Skeletal muscle tissue (tissue), 4 donors: ENCODE data around the gene TRIP13. TPM values are rescaled to one million over a fixed set of nuclear protein-coding genes. Genes with fewer than 3 reads are reported as not detected.
"Not testable (repeated sequence)": the region's sequence is repeated elsewhere in the genome, so short reads cannot be mapped to it uniquely, and the experiment has no call there.

Experiments
- H3K27ac ChIP-seq: one replicate; pipeline ENCODE4 v1.7.0; 2013; ENCODE audit warnings: mild to moderate bottlenecking, low read depth, low read length, inconsistent platforms
- H3K27me3 ChIP-seq, 3 donors: one replicate each; pipeline ENCODE4 v1.7.0; 2013; ENCODE audit warnings: low read length in 3 of 3; ENCODE audit not compliant: control insufficient read depth in 3 of 3, insufficient read depth in 3 of 3
- H3K36me3 ChIP-seq, 3 donors: one replicate each; pipeline ENCODE4 v1.7.0; 2013; ENCODE audit warnings: low read length in 3 of 3; ENCODE audit not compliant: control insufficient read depth in 3 of 3, insufficient read depth in 3 of 3
- H3K4me1 ChIP-seq, 3 donors: one replicate each; pipeline ENCODE4 v1.7.0; 2013; ENCODE audit warnings: low read length in 3 of 3, mild to moderate bottlenecking in 3 of 3; ENCODE audit not compliant: control insufficient read depth in 3 of 3, insufficient read depth in 3 of 3
- H3K4me3 ChIP-seq, 3 donors: one replicate each; pipeline ENCODE4 v1.7.0; 2013; ENCODE audit warnings: low read length in 3 of 3
- H3K9ac ChIP-seq, 3 donors: one replicate each; pipeline ENCODE4 v1.7.0; 2013; ENCODE audit warnings: low read length in 3 of 3, mild to moderate bottlenecking in 3 of 3, moderate library complexity in 2 of 3, low read depth in 1 of 3
- H3K9me3 ChIP-seq, 3 donors: one replicate each; pipeline ENCODE4 v1.7.0; 2013; ENCODE audit warnings: low read length in 3 of 3; ENCODE audit not compliant: control insufficient read depth in 3 of 3
- total RNA-seq: library from RNA; depleted of rRNA; stranded (reverse); fragments of >200 nt; gene quantifications from one replicate; pipeline ENCODE4 v1.2.3, GENCODE V29; 2014
- donor health status: Osteomylitis.

TRIP13 gene
- total RNA-seq, 1 donor from 2014 or later, result 5.7 TPM

- H3K4me1 ChIP-seq, result peaks cover 4 to 10% (median 6%) of the 10 kb centered on the region in 3 donors
- no peak overlapping the region for H3K4me3 ChIP-seq
- H3K9me3 ChIP-seq, result no peaks in the 10 kb centered on the region
- H3K9ac ChIP-seq, result no peak overlapping the region
- no peaks in the 10 kb centered on the region for H3K36me3 ChIP-seq
- H3K27me3 ChIP-seq, result peaks cover 20 to 40% (median 27%) of the 10 kb centered on the region in 3 donors
- no peak overlapping the region for H3K27ac ChIP-seq
Observed at GRCh38 chr5:848671-849111, 44.0 kb upstream of the TRIP13 start.

- Histone ChIP-seq H3K27me3 (peaks cover 20 to 47% (median 37%) of the 10 kb centered on the region in 3 donors), H3K9me3 (no peaks in the 10 kb centered on the region), H3K36me3 (no peaks in the 10 kb centered on the region), H3K9ac (peak overlapping the region in 1 of 3 donors; percentile 60), H3K4me3 (peak overlapping the region; percentile 33 to 63 (median 48)), H3K4me1 (peaks cover 4 to 10% (median 6%) of the 10 kb centered on the region in 3 donors), H3K27ac (no peak overlapping the region)
Observed at GRCh38 chr5:849651-850301, 42.9 kb upstream of the TRIP13 start.

- Histone ChIP-seq H3K27me3 (peaks cover 20 to 47% (median 41%) of the 10 kb centered on the region in 3 donors), H3K36me3 (no peaks in the 10 kb centered on the region), H3K27ac (no peak within 1 kb of the TSS), H3K4me3 (peak within 1 kb of the TSS; percentile 33 to 63 (median 48)), H3K9ac (peak within 1 kb of the TSS in 1 of 3 donors; percentile 60), H3K4me1 (peaks cover 4 to 10% (median 6%) of the 10 kb centered on the region in 3 donors), H3K9me3 (no peaks in the 10 kb centered on the region)
Observed at GRCh38 chr5:850511-851006, 42.1 kb upstream of the TRIP13 start, which contains the start of gene ZDHHC11. TSS of gene ZDHHC11 (minus strand) at chr5:850986. CDS start at chr5:850602, 384 bp downstream.

- H3K27ac ChIP-seq, result no peak overlapping the region
- H3K4me1 ChIP-seq, result peaks cover 4 to 10% (median 6%) of the 10 kb centered on the region in 3 donors
- peak overlapping the region in 1 of 3 donors; percentile 35 for H3K4me3 ChIP-seq
- H3K36me3 ChIP-seq, result no peaks in the 10 kb centered on the region
- H3K9me3 ChIP-seq, result no peaks in the 10 kb centered on the region
- no peak overlapping the region for H3K9ac ChIP-seq
- H3K27me3 ChIP-seq, result peaks cover 20 to 47% (median 45%) of the 10 kb centered on the region in 3 donors
Observed at GRCh38 chr5:851076-851475, 41.6 kb upstream of the TRIP13 start.

GRCh38 chr5:851553-851952, 41.1 kb upstream of the TRIP13 start:
- Histone ChIP-seq H3K36me3 (no peaks in the 10 kb centered on the region), H3K27me3 (peaks cover 20 to 47% (median 45%) of the 10 kb centered on the region in 3 donors), H3K4me3 (no peak overlapping the region), H3K27ac (no peak overlapping the region), H3K4me1 (peaks cover 4 to 10% (median 6%) of the 10 kb centered on the region in 3 donors), H3K9me3 (no peaks in the 10 kb centered on the region), H3K9ac (no peak overlapping the region)

GRCh38 chr5:852018-852417, 40.7 kb upstream of the TRIP13 start:
- Histone ChIP-seq H3K9ac (no peak overlapping the region), H3K9me3 (no peaks in the 10 kb centered on the region), H3K4me3 (no peak overlapping the region), H3K27ac (no peak overlapping the region), H3K36me3 (no peaks in the 10 kb centered on the region), H3K4me1 (peaks cover 4 to 10% (median 6%) of the 10 kb centered on the region in 3 donors), H3K27me3 (peaks cover 24 to 47% (median 45%) of the 10 kb centered on the region in 3 donors)

- H3K4me3 ChIP-seq, result no peak overlapping the region
- no peak overlapping the region for H3K27ac ChIP-seq
- no peaks in the 10 kb centered on the region for H3K9me3 ChIP-seq
- peaks cover 4 to 10% (median 6%) of the 10 kb centered on the region in 3 donors for H3K4me1 ChIP-seq
- no peak overlapping the region for H3K9ac ChIP-seq
- H3K27me3 ChIP-seq, result peaks cover 24 to 47% (median 45%) of the 10 kb centered on the region in 3 donors
- no peaks in the 10 kb centered on the region for H3K36me3 ChIP-seq
Observed at GRCh38 chr5:852431-853401, 40.0 kb upstream of the TRIP13 start.

GRCh38 chr5:853416-854090, 39.1 kb upstream of the TRIP13 start:
- H3K27me3 ChIP-seq, result peaks cover 24 to 47% (median 45%) of the 10 kb centered on the region in 3 donors
- not testable (repeated sequence) for H3K4me3 ChIP-seq, H3K27ac ChIP-seq, H3K9me3 ChIP-seq, H3K36me3 ChIP-seq, H3K9ac ChIP-seq
- H3K4me1 ChIP-seq, result peaks cover 4 to 10% (median 6%) of the 10 kb centered on the region in 3 donors

- Histone ChIP-seq H3K9me3 (no peaks in the 10 kb centered on the region), H3K27ac (no peak overlapping the region), H3K4me3 (no peak overlapping the region), H3K4me1 (peaks cover 4 to 10% (median 6%) of the 10 kb centered on the region in 3 donors), H3K27me3 (peaks cover 24 to 47% (median 45%) of the 10 kb centered on the region in 3 donors), H3K36me3 (no peaks in the 10 kb centered on the region), H3K9ac (no peak overlapping the region)
Observed at GRCh38 chr5:854217-854616, 38.5 kb upstream of the TRIP13 start.
